ENCODE measurements around the gene IMPG2. TPM values are rescaled to one million over a fixed set of nuclear protein-coding genes. Genes with fewer than 3 reads are reported as not detected.

Gene IMPG2
- total RNA-seq, 1 donor from 2014 or later: 0.29 TPM

DNA sequence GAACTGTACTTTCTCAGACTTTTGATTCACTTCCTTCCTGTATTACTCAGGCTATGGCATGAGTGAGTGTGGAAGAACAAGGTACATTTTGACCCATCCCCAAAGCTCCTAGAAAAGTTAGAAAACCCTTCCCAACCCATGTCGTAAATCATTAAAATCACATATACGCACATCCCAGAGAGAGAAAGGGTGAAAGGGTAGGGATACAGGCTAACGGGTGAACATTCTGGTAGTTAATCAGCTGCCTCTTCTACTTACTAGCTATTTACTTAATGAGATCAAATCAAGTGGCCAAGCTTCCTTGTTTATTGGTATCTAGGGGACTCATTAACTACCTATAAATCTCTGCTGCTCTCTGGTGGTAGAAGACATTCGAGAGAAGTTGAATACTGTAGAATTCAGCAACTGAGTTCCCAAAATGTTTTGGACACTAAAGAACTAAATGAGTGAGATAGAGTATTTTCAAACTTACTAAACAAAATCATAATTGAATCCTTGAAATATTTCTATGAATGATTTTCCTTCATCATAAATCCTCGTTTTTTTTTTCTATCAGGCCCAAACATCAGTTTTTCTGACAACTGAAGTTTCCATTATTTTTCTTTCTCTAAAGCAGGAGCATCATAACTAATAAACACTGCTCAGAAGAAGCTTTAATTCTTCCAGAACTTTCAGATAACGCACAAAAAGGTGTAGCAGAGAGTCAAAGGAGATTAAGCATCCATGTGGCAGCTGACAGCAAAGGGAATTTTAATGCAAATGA lies 124.2 kb downstream of the IMPG2 start:
- H3K27ac Mint-ChIP-seq: no peak overlapping the region
- H3K4me3 Mint-ChIP-seq: no peak overlapping the region
- H3K9me3 Mint-ChIP-seq: no peaks in the 10 kb centered on the region
- TF ChIP-seq, protein P1, sequence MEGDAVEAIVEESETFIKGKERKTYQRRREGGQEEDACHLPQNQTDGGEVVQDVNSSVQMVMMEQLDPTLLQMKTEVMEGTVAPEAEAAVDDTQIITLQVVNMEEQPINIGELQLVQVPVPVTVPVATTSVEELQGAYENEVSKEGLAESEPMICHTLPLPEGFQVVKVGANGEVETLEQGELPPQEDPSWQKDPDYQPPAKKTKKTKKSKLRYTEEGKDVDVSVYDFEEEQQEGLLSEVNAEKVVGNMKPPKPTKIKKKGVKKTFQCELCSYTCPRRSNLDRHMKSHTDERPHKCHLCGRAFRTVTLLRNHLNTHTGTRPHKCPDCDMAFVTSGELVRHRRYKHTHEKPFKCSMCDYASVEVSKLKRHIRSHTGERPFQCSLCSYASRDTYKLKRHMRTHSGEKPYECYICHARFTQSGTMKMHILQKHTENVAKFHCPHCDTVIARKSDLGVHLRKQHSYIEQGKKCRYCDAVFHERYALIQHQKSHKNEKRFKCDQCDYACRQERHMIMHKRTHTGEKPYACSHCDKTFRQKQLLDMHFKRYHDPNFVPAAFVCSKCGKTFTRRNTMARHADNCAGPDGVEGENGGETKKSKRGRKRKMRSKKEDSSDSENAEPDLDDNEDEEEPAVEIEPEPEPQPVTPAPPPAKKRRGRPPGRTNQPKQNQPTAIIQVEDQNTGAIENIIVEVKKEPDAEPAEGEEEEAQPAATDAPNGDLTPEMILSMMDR (IDR thresholded peaks at IDR 0.05): no peak
- ChIA-PET POLR2A (no interaction called here), CTCF (interaction anchor here (0.6 to 0.8 kb wide), 3 partner anchors 11 to 878 kb away, joined by 3 to 4 read pairs (median 3); no protein-coding TSS in a partner anchor)
- intact Hi-C loops (cut with micrococcal nuclease): loop anchor here (1.0 to 5.0 kb wide), 2 partner anchors 126 to 734 kb away; no protein-coding TSS in a partner anchor
- no peaks in the 10 kb centered on the region for H3K36me3 Mint-ChIP-seq (ENCODE audit: low read depth)
- H3K27me3 Mint-ChIP-seq: peaks cover 4% of the 10 kb centered on the region
- no peak for ATAC-seq (ENCODE audit: low read depth)
- H3K4me1 Mint-ChIP-seq: no peaks in the 10 kb centered on the region
- DNase-seq: no peak

DNA sequence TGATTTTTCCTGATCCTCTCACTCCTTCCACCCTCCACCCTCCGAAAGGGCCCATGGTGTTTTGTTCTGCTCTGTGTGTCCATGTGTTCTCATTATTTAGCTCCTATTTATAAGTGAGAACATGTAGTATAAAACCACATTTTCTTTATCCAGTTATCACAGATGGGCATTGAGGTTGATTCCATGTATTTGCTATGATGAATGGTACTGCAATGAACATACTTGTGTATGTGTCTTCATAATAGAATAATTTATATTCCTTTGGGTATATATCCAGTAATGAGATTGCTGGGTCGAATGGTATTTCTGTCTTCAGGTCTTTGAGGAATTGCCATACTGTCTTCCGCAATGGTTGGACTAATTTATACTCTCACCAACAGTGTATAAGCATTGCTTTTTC lies 126.0 kb downstream of the IMPG2 start:
- TF ChIP-seq, protein P1 (IDR thresholded peaks at IDR 0.05): no peak
- no peak for DNase-seq
- no peaks in the 10 kb centered on the region for H3K27me3 Mint-ChIP-seq

DNA sequence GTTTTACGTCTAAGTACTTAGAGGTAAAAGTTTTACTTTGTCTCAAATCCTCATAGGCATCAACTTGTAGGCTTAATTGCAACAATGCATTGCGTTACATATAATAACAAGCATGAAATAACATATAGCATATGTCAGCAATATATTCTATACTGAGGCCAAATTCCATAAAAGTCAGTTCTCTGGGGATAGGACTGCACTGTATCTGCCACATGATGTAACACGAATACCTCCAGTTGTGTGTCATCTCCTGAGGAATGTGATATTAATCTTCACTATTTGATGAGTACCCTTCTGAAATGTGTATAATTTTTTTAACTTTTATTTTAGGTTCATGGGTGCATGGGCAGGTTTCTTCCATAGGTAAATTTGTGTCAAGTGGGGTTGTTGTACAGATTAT lies 126.4 kb downstream of the IMPG2 start:
- TF ChIP-seq, protein P1 (IDR thresholded peaks at IDR 0.05): no peak
- Mint-ChIP-seq H3K4me3 (no peak overlapping the region), H3K27ac (no peak overlapping the region), H3K36me3 (ENCODE audit: low read depth) (no peaks in the 10 kb centered on the region), H3K9me3 (no peaks in the 10 kb centered on the region), H3K4me1 (no peaks in the 10 kb centered on the region), H3K27me3 (peaks cover 1% of the 10 kb centered on the region)
- no peak for DNase-seq
- ChIA-PET POLR2A (no interaction called here), CTCF (no interaction called here)
- no peak for ATAC-seq (ENCODE audit: low read depth)
- intact Hi-C loops (cut with micrococcal nuclease): no loop called here

More for the DNA sequence above, 126.0 kb downstream of the IMPG2 start:
- ChIA-PET CTCF (no interaction called here), POLR2A (no interaction called here)
- no peak for ATAC-seq (ENCODE audit: low read depth)
- Mint-ChIP-seq H3K4me3 (no peak overlapping the region), H3K4me1 (no peaks in the 10 kb centered on the region), H3K27ac (no peak overlapping the region), H3K36me3 (ENCODE audit: low read depth) (no peaks in the 10 kb centered on the region), H3K9me3 (no peaks in the 10 kb centered on the region)
- intact Hi-C loops (cut with micrococcal nuclease): no loop called here

DNA sequence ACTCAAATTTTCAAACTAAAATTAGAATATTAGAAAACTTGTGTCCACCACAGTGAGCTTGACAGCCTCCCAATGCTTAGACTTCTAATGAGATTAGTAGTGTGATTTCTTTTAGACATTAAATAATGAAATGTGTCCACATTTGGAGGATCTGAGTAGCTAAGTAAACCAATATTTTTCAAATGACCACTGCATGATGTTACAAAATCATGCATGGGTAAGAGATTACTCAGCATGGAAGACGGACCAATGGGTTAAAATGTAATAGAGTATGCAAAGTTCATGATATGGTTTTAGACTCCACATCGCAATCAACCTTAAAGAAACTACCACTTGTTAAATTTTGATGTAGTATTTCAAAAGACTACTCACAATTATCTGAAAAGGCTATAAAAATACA lies 130.6 kb downstream of the IMPG2 start:
- H3K36me3 Mint-ChIP-seq (ENCODE audit: low read depth): no peaks in the 10 kb centered on the region
- DNase-seq: no peak
- H3K9me3 Mint-ChIP-seq: peaks cover 2% of the 10 kb centered on the region
- intact Hi-C loops (cut with micrococcal nuclease): no loop called here
- no peak for ATAC-seq (ENCODE audit: low read depth)
- CTCF ChIA-PET: no interaction called here
- POLR2A ChIA-PET: no interaction called here
- no peak overlapping the region for H3K4me3 Mint-ChIP-seq
- no peaks in the 10 kb centered on the region for H3K4me1 Mint-ChIP-seq
- peaks cover 4% of the 10 kb centered on the region for H3K27me3 Mint-ChIP-seq
- H3K27ac Mint-ChIP-seq: no peak overlapping the region
- TF ChIP-seq, protein P1 (IDR thresholded peaks at IDR 0.05): no peak

DNA sequence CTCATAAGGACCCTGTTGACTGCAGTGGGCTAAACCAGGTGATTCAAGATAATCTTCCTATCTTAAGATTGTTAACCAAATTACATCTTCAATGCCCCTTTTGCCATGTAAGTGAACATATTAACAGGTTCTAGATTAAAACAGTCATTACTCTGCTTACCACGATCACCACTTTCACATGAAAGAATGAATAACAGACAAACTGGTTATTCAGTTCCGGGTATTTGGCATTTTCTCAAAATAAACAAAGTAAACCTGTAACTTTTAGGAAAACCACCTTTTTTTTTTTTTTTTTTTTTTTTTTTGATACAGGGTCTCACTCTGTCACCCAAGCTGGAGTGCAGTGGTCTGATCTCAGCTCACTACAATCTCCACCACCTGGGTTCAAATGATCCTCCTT lies 131.2 kb downstream of the IMPG2 start:
- ChIA-PET POLR2A (no interaction called here), CTCF (no interaction called here)
- H3K9me3 Mint-ChIP-seq: peaks cover 2% of the 10 kb centered on the region
- TF ChIP-seq, protein P1 (IDR thresholded peaks at IDR 0.05): no peak
- no peaks in the 10 kb centered on the region for H3K36me3 Mint-ChIP-seq (ENCODE audit: low read depth)
- H3K4me3 Mint-ChIP-seq: no peak overlapping the region
- no peak overlapping the region for H3K27ac Mint-ChIP-seq
- peaks cover 4% of the 10 kb centered on the region for H3K27me3 Mint-ChIP-seq
- intact Hi-C loops (cut with micrococcal nuclease): no loop called here
- DNase-seq: no peak
- H3K4me1 Mint-ChIP-seq: no peaks in the 10 kb centered on the region
- ATAC-seq (ENCODE audit: low read depth): no peak
